ENCODE results near the gene B9D2.

Gene B9D2

DNA sequence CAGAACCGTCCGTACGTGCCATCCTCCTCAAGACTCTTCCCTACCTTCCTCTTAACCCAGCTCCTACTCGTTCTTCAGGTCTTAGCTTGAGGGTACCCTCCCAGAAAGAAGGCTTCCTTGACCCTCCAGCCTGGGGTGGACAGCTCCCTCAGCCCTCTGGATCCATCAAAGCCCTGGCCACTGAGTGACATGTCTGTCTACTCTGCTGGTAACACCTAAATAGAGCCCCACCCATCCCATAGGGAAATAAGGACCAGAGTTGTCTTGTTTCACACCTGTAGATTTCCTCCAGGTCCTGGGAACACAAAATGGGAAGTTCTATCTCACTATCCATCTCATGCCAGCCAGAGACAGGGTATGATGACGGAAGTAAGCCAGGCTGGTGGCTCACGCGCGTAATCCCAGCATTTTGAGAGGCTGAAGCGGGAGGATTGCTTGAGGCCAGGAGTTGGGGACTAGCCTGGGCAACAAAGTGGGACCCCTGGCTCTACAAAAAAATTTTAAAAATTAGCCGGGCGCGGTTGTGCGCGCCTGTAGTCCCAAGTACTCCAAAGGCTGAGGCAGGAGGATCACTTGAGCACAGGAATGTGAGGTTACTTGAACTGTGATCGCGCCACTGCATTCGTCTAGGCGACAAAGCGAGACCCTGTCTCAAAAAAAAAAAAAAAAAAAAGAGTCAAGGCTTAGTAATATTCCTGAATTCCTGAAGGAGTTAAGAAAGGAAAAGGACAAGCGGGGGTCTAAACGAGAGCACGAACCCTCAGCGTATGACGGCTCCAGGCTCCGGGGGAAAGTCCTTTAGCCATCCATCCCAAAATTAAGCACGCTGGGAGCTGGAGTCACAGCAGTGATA is 54.5 kb downstream of the B9D2 start:
- no peak for DNase-seq (ENCODE audit: low read depth, low spot score)

DNA sequence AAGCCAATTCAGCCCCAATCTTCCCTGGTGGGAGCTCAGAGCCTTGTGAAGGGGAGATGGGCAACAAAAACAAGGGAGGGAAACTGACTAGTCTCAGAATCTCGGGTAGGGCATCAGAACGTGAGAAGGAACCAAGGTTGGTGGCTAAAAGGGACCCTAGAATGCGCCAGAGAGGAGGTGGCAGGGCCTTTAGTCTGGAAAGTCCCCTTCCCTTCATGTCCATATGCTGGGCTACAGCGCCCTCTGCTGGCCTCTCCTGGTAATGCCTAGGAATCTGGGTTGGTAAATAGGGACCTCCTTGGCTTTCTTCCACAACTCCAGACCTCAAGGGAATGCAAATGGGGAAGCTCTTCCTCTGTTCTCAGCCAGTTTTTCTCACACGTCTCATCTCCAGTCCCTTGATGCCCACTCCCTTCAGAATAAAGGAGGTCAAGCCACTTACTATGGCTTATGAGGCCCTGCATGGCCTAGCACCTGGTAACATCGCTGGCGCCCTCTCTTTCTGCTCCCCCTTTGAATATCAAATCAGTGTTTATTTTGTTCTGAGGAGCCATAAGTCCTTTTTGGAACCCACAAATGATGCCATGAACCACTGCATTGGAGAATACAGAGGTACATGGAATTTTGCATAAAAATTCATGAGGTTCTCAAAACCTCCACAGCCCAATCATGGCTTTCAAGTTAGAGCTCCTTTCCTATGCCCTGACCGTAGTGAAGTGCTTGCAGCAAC is 55.3 kb downstream of the B9D2 start:
- DNase-seq (ENCODE audit: low read depth, low spot score) = peak; percentile 86

DNA sequence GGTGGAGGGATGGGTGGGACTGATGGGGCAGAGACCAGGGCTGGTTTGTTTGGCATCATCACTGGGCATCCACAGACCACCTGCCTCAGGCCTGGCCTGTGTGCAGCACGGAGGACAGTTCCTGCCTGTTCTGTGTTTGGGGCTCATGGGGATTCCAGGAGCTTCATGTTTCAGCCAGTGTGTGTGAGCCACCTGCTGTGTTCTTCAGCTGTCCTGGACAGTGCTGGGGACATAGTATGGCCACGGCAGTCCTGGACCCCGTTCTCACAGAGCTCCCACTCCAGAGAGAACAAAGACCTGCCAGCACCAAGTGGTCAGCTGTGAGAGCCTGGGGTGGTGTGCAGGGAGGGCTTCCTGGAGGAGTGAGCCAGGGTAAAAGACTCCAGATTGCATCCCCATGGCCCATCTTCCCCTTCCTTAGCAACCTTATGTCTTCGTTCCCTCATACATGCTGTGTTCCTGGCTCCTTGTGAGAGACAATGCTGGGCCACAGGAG is 55.9 kb downstream of the B9D2 start:
- DNase-seq (ENCODE audit: low read depth, low spot score) = no peak

DNA sequence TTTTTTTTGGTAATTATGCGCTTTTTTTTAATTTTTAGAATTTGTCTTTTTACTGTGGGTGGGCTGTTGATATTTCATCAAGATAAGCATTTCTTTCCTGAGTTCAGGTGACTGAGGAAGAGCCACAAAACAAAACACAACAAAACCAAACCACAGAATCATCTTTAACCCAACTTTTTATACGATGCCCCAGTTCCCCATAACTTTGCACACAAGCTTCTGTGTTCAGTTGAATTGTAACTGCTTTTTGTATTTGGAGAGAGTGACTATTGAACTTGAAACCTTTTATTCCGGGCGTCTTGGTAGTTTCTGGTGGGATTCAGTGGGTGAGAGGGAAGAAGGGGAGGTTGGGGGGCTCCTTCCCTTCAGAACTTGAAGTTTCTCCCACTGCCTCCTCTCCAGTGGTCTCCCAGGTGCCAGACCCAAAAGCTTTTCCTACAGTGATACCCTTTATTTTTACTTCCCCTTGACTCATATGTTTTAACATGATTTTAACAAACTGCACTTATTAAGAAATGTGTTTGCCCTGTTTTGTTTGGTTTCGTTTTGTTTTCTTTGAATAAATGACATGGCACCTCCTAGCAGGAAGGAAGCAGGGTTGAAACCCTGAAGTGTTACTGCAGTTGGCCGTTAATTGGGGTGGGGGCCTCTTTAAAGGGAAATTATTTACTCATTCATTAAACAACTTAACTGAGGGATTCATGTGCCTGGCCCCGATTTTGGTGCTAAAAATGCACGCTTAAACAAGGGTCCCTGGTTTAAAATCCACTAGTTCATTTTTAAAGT is 56.7 kb downstream of the B9D2 start:
- DNase-seq (ENCODE audit: low read depth, low spot score) = no peak

DNA sequence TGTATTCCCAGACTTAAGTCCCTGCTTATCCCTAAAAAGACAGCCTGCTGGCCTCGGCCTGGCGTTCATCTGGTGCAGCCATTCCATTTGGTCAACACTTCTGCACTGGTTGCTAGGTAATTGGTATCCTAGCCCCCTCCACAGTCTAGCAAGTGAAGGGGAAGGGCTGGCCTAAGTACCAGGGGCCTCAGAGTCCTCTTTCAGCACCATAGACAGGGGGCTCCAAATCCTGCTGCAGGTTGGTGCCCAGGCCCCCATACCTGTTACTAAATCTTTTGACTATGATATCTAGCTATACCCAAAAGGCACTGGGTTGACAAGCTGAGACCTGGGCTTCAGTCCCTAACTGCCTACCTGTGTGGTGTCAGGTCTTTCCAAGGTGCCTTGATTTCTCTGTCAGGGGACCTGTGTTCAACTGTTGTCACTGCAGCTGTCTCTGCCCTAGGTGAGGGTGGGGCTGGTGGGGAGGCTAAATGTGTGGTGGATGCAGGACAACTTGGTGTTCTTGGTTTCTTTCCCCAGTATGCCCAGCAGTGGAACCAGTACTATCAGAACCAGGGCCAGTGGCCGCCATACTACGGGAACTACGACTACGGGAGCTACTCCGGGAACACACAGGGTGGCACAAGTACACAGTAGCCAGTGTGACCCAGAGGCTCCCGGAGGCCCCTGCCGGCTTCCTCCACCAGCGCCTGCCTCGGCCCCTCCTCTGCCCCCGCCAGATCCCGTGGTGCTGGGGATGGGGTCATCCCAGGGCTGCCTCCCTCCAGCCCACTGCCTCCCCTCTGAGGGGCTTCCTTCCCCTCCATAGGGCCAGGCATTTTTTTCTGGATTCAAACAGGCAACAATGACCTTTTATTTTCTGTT is 57.8 kb downstream of the B9D2 start:
- no peak for DNase-seq (ENCODE audit: low read depth, low spot score)

DNA sequence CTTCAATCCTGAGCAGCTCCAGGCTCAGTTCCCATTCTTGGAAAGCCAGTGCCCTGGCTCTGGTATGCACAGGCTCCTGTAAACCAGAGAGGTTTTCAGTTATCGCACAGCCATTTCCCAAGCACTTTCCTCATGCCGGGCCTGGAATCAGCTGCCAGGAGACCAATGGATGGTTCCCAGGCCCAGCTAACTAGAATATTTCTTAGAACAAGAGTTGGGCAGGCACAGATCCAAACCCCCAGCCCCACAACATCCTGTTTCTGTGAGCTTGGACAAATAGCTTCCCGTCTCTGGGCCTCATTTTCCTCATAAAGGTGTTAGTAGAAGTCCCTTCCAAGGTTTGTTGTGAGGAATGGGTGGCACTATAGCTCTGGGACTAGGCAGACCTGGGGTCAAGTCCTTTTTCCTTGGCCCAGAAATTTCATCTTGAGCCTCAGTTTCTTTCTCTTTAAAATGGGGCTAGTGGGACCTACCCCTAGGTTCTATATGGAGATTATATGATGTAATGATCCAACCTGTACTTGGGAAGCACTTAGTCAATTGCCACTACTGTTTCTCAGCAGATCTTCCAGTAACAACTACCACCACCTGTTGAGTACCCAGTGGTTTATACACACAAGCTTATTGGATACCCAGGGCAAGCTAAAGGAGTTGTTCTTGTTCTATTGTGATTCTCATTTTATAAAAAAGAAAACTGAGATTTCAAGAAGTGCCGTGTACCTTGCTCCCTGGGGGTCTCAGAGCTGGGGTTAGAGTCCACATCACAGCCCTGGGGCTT is 59.1 kb downstream of the B9D2 start:
- DNase-seq (ENCODE audit: low read depth, low spot score) = no peak
